K562 (cell line): ENCODE measurements around the gene DAG1. TPM values are rescaled to one million over a fixed set of nuclear protein-coding genes. Genes with fewer than 3 reads are reported as not detected.

Source experiments
- DEAF1 ChIP-seq: fragments of 450-650 bp; formaldehyde crosslinking; IDR thresholded peaks from 2 replicates; pipeline ENCODE4 v1.4.0; 2020; ENCODE audit warnings: mild to moderate bottlenecking, moderate library complexity
- MXI1 ChIP-seq: IDR thresholded peaks from 2 replicates; pipeline ENCODE4 v1.6.1; 2011; ENCODE audit warnings: low read depth, mild to moderate bottlenecking, improper control_type of control experiment, low read length
- NR4A1 ChIP-seq, 2 experiments: fragments of 250-450 bp in 1 of 2; fragments of 450-650 bp in 1 of 2; sonication (Bioruptor Pico) in 1 of 2; IDR thresholded peaks; 2 replicates each; pipeline versions ENCODE4 v1.4.0 to v1.6.1; 2016 to 2020; ENCODE audit warnings: mild to moderate bottlenecking in 2 of 2, missing compliant biosample characterization in 1 of 2, missing genetic modification characterization in 1 of 2, moderate library complexity in 1 of 2
- RREB1 ChIP-seq: fragments of 250-450 bp; sonication (Bioruptor Pico); IDR thresholded peaks from 2 replicates; pipeline ENCODE4 v1.4.0; 2020
- SIX5 ChIP-seq, 2 experiments: IDR thresholded peaks; 2 replicates each; pipeline ENCODE4 v1.6.1; 2011; ENCODE audit warnings: low read length in 2 of 2, borderline replicate concordance in 1 of 2, low read depth in 1 of 2, mild to moderate bottlenecking in 1 of 2, moderate library complexity in 1 of 2; ENCODE audit not compliant: insufficient read depth in 1 of 2
- SMAD2 ChIP-seq: fragments of 150-350 bp; IDR thresholded peaks from 2 replicates; pipeline ENCODE4 v1.6.1; 2014; ENCODE audit warnings: low read depth, mild to moderate bottlenecking, low read length
- TCF3 ChIP-seq: sonication (generic); formaldehyde crosslinking; IDR thresholded peaks from 2 replicates; pipeline ENCODE4 v1.4.0; 2020; ENCODE audit warnings: mild to moderate bottlenecking, missing genetic modification reagents
- TEAD2 ChIP-seq: fragments of 450-650 bp; IDR thresholded peaks from 2 replicates; pipeline ENCODE4 v1.6.1; 2016; ENCODE audit warnings: missing genetic modification characterization, control low read depth, missing compliant biosample characterization
- ZBTB34 ChIP-seq: fragments of 250-450 bp; sonication (Bioruptor Pico); IDR thresholded peaks from 2 replicates; pipeline ENCODE4 v1.8.0; 2021; ENCODE audit warnings: mild to moderate bottlenecking, moderate library complexity
- ZC3H8 ChIP-seq: fragments of 450-650 bp; IDR thresholded peaks from 2 replicates; pipeline ENCODE4 v1.6.1; 2017
- polyA plus RNA-seq, 8 experiments: library from polyadenylated mRNA; depleted of rRNA in 4 of 8; stranded (reverse) in 5 of 8; unstranded in 3 of 8; fragments of >200 nt; fragmentation: Nextera tagmentation in 2 of 8; fragmentation: Illumina TruSeq in 1 of 8; extraction: Ambion mirVana in 2 of 8; extraction: Trizol in 1 of 8; gene quantifications; 2 replicates each; pipeline versions ENCODE4 v1.2.1 to v1.2.3, GENCODE V29; 2011 to 2014; ENCODE audit warnings: inconsistent platforms in 1 of 8, missing spikeins in 1 of 8
- total RNA-seq, 7 experiments: library from RNA; depleted of rRNA in 6 of 7; stranded (reverse); fragments of >200 nt in 6 of 7; fragmentation: Illumina TruSeq in 2 of 7; extraction: Trizol in 2 of 7; gene quantifications; 2 replicates each; pipeline versions ENCODE4 v1.2.1 to v1.2.3, GENCODE V29; 2011 to 2021; ENCODE audit warnings: low replicate concordance in 1 of 7

The DAG1 gene
- total and polyA plus RNA-seq, 9 of the 15 experiments (the other 6 are each of a cell fraction or from before 2014, with no cell fraction given) = 0.29 to 19.6 (median 8.2) TPM

- TF ChIP-seq RREB1 (CRISPR knock-in tag) = no peak
- TF ChIP-seq SIX5 (IDR thresholded peaks at IDR 0.05; ENCODE audit: borderline replicate concordance in 1 of 2, insufficient read depth in 1 of 2, low read depth in 1 of 2, low read length in 2 of 2) = no peak
- TF ChIP-seq NR4A1 (CRISPR knock-in tag; IDR thresholded peaks at IDR 0.05) = no peak
- TF ChIP-seq NR4A1 (tag; IDR thresholded peaks at IDR 0.05) = no peak
- TF ChIP-seq MXI1 = no peak
- no peak for TF ChIP-seq ZBTB34 (CRISPR knock-in tag)
- TF ChIP-seq TCF3 (CRISPR knock-in tag) = no peak
- no peak for TF ChIP-seq SMAD2
- no peak for TF ChIP-seq DEAF1
- TF ChIP-seq ZC3H8 = no peak
- TF ChIP-seq TEAD2 = no peak
These were observed 12.7 kb downstream of the DAG1 start (continued) for GRCh38 chr3:49482766-49483165.
